Chondrocyte (in vitro differentiated cells): Measurements from ENCODE around the gene DEPDC1. TPM values are rescaled to one million over a fixed set of nuclear protein-coding genes. Genes with fewer than 3 reads are reported as not detected.

Experiments
- DNase-seq: peaks from one replicate; pipeline ENCODE4 v3.0.0; 2021; ENCODE audit warnings: mixed read lengths, low spot score
- H3K27ac Mint-ChIP-seq: one replicate; pipeline ENCODE4 v1.8.0; 2021; ENCODE audit warnings: mild to moderate bottlenecking, moderate library complexity, mixed read lengths; ENCODE audit not compliant: unreplicated experiment
- H3K27me3 Mint-ChIP-seq: 2 replicates; pipeline ENCODE4 v1.8.0; 2021; ENCODE audit warnings: low read depth, mixed read lengths
- H3K36me3 Mint-ChIP-seq: 2 replicates; pipeline ENCODE4 v1.8.0; 2021; ENCODE audit warnings: low read depth, mixed read lengths
- H3K4me1 Mint-ChIP-seq: 2 replicates; pipeline ENCODE4 v1.8.0; 2021; ENCODE audit warnings: low read depth, mild to moderate bottlenecking, mixed read lengths
- H3K4me3 Mint-ChIP-seq: one replicate; pipeline ENCODE4 v1.8.0; 2021; ENCODE audit warnings: mild to moderate bottlenecking, moderate library complexity, mixed read lengths; ENCODE audit not compliant: unreplicated experiment
- H3K9me3 Mint-ChIP-seq: 2 replicates; pipeline ENCODE4 v1.8.0; 2021; ENCODE audit warnings: low read depth, mixed read lengths
- total RNA-seq: library from RNA; stranded (reverse); gene quantifications from 3 replicates; pipeline ENCODE4 v1.2.1, GENCODE V29; 2021
- TF ChIP-seq, protein P1 (sequence below): fragments of 200-600 bp; sonication (generic); IDR thresholded peaks from 2 replicates; pipeline ENCODE4 v1.5.0; 2021; ENCODE audit warnings: antibody characterized with exemption, mild to moderate bottlenecking, moderate library complexity

The DEPDC1 gene
- total RNA-seq, 1 donor from 2014 or later: 4.7 TPM

DNA sequence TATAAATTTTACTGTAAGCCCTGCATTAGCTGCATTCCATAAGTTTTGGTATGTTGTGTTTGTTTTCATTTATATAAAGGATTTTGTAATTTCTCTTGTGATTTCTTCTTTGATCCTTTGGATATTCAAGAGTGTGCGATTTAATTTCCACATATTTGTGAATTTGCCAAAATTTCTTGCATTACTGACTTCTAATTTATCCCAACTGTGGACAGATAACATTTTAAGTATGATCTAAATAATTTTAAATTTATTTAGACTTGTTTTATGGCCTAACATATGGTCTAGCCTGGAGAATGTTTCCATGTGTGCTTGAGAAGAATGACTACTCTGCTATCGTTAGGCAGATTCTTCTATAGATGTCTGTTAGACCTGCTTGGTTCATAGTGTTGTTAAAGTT lies 70.3 kb downstream of the DEPDC1 start:
- H3K27ac Mint-ChIP-seq: no peak overlapping the region
- H3K4me1 Mint-ChIP-seq: no peaks in the 10 kb centered on the region
- DNase-seq: no peak
- TF ChIP-seq, protein P1, sequence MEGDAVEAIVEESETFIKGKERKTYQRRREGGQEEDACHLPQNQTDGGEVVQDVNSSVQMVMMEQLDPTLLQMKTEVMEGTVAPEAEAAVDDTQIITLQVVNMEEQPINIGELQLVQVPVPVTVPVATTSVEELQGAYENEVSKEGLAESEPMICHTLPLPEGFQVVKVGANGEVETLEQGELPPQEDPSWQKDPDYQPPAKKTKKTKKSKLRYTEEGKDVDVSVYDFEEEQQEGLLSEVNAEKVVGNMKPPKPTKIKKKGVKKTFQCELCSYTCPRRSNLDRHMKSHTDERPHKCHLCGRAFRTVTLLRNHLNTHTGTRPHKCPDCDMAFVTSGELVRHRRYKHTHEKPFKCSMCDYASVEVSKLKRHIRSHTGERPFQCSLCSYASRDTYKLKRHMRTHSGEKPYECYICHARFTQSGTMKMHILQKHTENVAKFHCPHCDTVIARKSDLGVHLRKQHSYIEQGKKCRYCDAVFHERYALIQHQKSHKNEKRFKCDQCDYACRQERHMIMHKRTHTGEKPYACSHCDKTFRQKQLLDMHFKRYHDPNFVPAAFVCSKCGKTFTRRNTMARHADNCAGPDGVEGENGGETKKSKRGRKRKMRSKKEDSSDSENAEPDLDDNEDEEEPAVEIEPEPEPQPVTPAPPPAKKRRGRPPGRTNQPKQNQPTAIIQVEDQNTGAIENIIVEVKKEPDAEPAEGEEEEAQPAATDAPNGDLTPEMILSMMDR: no peak
- H3K27me3 Mint-ChIP-seq: no peaks in the 10 kb centered on the region
- H3K9me3 Mint-ChIP-seq: no peaks in the 10 kb centered on the region
- H3K4me3 Mint-ChIP-seq: no peak overlapping the region
- H3K36me3 Mint-ChIP-seq: no peaks in the 10 kb centered on the region

Other genes starting within 250 kb of the DEPDC1 start
- gene RPE65, start 47.1 kb downstream of the DEPDC1 start, total RNA-seq: not detected in 3 replicates